HEK293T (cell line): ENCODE results near the gene TECTA.
A peak's percentile ranks its signal among the peaks of the same experiment; 100 is the strongest.

ENCODE experiments used
- CTCF ChIA-PET: fragments of 350-600 bp; formaldehyde crosslinking; extraction: SDS; loops from one replicate; lab custom pipeline; 2021; ENCODE audit warnings: antibody characterized with exemption, inconsistent platforms; lab: Yijun Ruan, JAX
- POLR2A ChIA-PET: fragments of 350-600 bp; formaldehyde crosslinking; extraction: SDS; loops from one replicate; lab custom pipeline; 2020; ENCODE audit warnings: antibody characterized with exemption, inconsistent platforms; lab: Yijun Ruan, JAX
- DNase-seq: peaks from one replicate; pipeline ENCODE4 v3.0.0; 2012; ENCODE audit warnings: mixed read lengths; ENCODE audit errors: extremely low spot score
- ARNT ChIP-seq: fragments of 450-650 bp; IDR thresholded peaks from 2 replicates; pipeline ENCODE4 v1.6.1; 2017; ENCODE audit warnings: mild to moderate bottlenecking
- BHLHE40 ChIP-seq: fragments of 450-650 bp; IDR thresholded peaks from 2 replicates; pipeline ENCODE4 v1.6.1; 2016; ENCODE audit warnings: mild to moderate bottlenecking, moderate library complexity, borderline replicate concordance
- CTBP1 ChIP-seq: fragments of 450-650 bp; IDR thresholded peaks from 2 replicates; pipeline ENCODE4 v1.6.1; 2016; ENCODE audit warnings: borderline replicate concordance
- ELF4 ChIP-seq: fragments of 450-650 bp; IDR thresholded peaks from 2 replicates; pipeline ENCODE4 v1.6.1; 2017; ENCODE audit warnings: antibody characterized with exemption
- FOXA1 ChIP-seq: fragments of 450-650 bp; IDR thresholded peaks from 2 replicates; pipeline ENCODE4 v1.6.1; 2016; ENCODE audit warnings: mild to moderate bottlenecking
- FOXK2 ChIP-seq: fragments of 450-650 bp; IDR thresholded peaks from 2 replicates; pipeline ENCODE4 v1.6.1; 2016; ENCODE audit warnings: mild to moderate bottlenecking
- FOXM1 ChIP-seq: fragments of 450-650 bp; IDR thresholded peaks from 2 replicates; pipeline ENCODE4 v1.6.1; 2017; ENCODE audit warnings: mild to moderate bottlenecking, borderline replicate concordance
- HDGF ChIP-seq: fragments of 450-650 bp; IDR thresholded peaks from 2 replicates; pipeline ENCODE4 v1.6.1; 2017; ENCODE audit warnings: antibody characterized with exemption, borderline replicate concordance
- L3MBTL2 ChIP-seq: fragments of 450-650 bp; conservative IDR thresholded peaks from 2 replicates; pipeline ENCODE4 v1.6.1; 2016; ENCODE audit warnings: mild to moderate bottlenecking
- LEF1 ChIP-seq: fragments of 450-650 bp; IDR thresholded peaks from 2 replicates; pipeline ENCODE4 v1.6.1; 2017; ENCODE audit warnings: mild to moderate bottlenecking, borderline replicate concordance
- NFRKB ChIP-seq: fragments of 450-650 bp; IDR thresholded peaks from 2 replicates; pipeline ENCODE4 v1.6.1; 2016; ENCODE audit warnings: mild to moderate bottlenecking, moderate library complexity
- SP1 ChIP-seq: fragments of 450-650 bp; IDR thresholded peaks from 2 replicates; pipeline ENCODE4 v1.6.1; 2017
- SUZ12 ChIP-seq: fragments of 450-650 bp; IDR thresholded peaks from 2 replicates; pipeline ENCODE4 v1.6.1; 2016; ENCODE audit warnings: mild to moderate bottlenecking
- TARDBP ChIP-seq: fragments of 450-650 bp; IDR thresholded peaks from 2 replicates; pipeline ENCODE4 v1.6.1; 2016
- ZNF384 ChIP-seq: fragments of 450-650 bp; IDR thresholded peaks from 2 replicates; pipeline ENCODE4 v1.6.1; 2016
- TF ChIP-seq, protein P1 (sequence below): fragments of 450-650 bp; IDR thresholded peaks from 2 replicates; pipeline ENCODE4 v1.6.1; 2016

Gene TECTA

GRCh38 chr11:121191818-121192217, 90.8 kb downstream of the TECTA start:
- TF ChIP-seq BHLHE40 (no peak), ELF4 (no peak), SUZ12 (no peak), FOXM1 (no peak), NFRKB (no peak), LEF1 (no peak), ZNF384 (no peak), SP1 (no peak), HDGF (no peak), FOXK2 (no peak), TARDBP (no peak), CTBP1 (no peak), ARNT (no peak), FOXA1 (no peak), L3MBTL2 (no peak)
- TF ChIP-seq, protein P1, sequence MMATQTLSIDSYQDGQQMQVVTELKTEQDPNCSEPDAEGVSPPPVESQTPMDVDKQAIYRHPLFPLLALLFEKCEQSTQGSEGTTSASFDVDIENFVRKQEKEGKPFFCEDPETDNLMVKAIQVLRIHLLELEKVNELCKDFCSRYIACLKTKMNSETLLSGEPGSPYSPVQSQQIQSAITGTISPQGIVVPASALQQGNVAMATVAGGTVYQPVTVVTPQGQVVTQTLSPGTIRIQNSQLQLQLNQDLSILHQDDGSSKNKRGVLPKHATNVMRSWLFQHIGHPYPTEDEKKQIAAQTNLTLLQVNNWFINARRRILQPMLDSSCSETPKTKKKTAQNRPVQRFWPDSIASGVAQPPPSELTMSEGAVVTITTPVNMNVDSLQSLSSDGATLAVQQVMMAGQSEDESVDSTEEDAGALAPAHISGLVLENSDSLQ = no peak
- POLR2A ChIA-PET = interaction anchor here (0.8 kb wide), 1 partner anchor 45 kb away, joined by 3 read pairs; no protein-coding TSS in a partner anchor
- DNase-seq = no peak
- CTCF ChIA-PET = no interaction called here

GRCh38 chr11:121194731-121195596, 93.9 kb downstream of the TECTA start:
- ChIA-PET POLR2A (interaction anchor here (0.5 to 0.6 kb wide), 2 partner anchors 46 to 286 kb away, joined by 3 read pairs; no protein-coding TSS in a partner anchor), CTCF (interaction anchor here (0.6 to 1.6 kb wide), 26 partner anchors 9 to 687 kb away, joined by 3 to 10 read pairs (median 3); no protein-coding TSS in a partner anchor)
- DNase-seq = peak; percentile 69
- TF ChIP-seq FOXM1 (no peak), HDGF (no peak), LEF1 (no peak), TARDBP (no peak), ZNF384 (no peak), ELF4 (no peak), SP1 (no peak), BHLHE40 (no peak), FOXK2 (no peak), FOXA1 (no peak), L3MBTL2 (no peak), ARNT (no peak), SUZ12 (no peak), CTBP1 (no peak)
- TF ChIP-seq, protein P1 = no peak

DNA sequence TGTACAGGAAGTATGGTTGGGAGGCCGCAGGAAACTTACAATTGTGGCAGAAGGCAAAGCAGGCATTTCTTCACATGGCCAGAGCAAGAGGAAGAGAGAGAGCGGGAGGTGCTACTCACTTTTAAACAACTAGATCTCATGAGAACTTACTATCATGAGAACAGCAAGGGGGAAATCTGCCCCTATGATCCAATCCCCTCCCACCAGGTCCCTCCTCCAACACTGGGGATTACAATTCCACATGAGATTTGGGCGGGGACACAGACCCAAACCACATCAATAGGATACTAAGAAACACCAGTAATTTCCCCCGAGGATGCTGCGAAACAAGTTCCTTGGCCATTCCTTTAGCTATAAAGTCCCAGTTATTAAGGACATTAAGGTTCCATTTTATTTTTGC, 97.4 kb downstream of the TECTA start:
- CTCF ChIA-PET = interaction anchor here (0.6 to 1.4 kb wide), 3 partner anchors 14 to 687 kb away, joined by 3 to 4 read pairs (median 4); partner anchors contain the start of gene GRIK4
- TF ChIP-seq L3MBTL2 (no peak), FOXM1 (no peak), BHLHE40 (no peak), CTBP1 (no peak), TARDBP (no peak), ELF4 (no peak), FOXK2 (no peak)
- DNase-seq = no peak
- POLR2A ChIA-PET = no interaction called here

DNA sequence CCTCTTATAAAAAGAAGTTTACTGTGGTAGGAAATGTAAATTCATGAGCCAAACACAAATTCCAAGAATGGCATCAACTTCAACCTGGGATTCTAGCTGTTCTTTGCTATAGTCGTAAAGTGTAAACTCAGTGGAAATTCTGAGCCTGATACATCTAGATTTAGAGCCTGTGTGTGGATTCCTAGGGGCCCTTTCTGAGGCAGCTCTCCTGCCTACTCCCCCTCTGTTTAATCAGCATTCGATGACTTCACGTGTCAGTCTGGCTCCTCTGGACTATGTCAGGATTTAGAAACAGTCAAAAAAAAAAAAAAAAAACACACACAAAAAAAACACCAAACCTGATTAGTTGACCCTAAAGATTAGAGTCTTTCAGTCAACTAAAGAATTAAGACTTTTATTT, 98.5 kb downstream of the TECTA start:
- ChIA-PET POLR2A (interaction anchor here (1.6 kb wide), 1 partner anchor 37 kb away, joined by 5 read pairs; no protein-coding TSS in a partner anchor), CTCF (no interaction called here)
- no peak for DNase-seq
- TF ChIP-seq CTBP1 (no peak), TARDBP (no peak), HDGF (no peak), ZNF384 (peak; percentile 50), FOXA1 (no peak), ELF4 (no peak), LEF1 (no peak), SP1 (no peak), FOXK2 (no peak), NFRKB (no peak), SUZ12 (no peak), ARNT (no peak), BHLHE40 (no peak), L3MBTL2 (no peak)
- TF ChIP-seq, protein P1 = peak; percentile 32; the same call in 1 of the 2 replicates

- CTCF ChIA-PET = interaction anchor here (1.7 kb wide), 1 partner anchor 12 kb away, joined by 4 read pairs; no protein-coding TSS in a partner anchor
- POLR2A ChIA-PET = interaction anchor here (1.6 kb wide), 1 partner anchor 31 kb away, joined by 4 read pairs; no protein-coding TSS in a partner anchor
- TF ChIP-seq LEF1 (no peak), ELF4 (no peak), ARNT (peak; percentile 51; the same call in 1 of the 2 replicates), CTBP1 (peak; percentile 76; the same call in 1 of the 2 replicates), TARDBP (no peak), FOXK2 (0 out of 2 replicates have a peak, but pooled peaks have one; percentile 48), HDGF (no peak), ZNF384 (peak; percentile 75; the same call in 1 of the 2 replicates), BHLHE40 (no peak), L3MBTL2 (no peak)
- TF ChIP-seq, protein P1 = peak; percentile 89
- no peak for DNase-seq
These were observed 105.8 kb downstream of the TECTA start for GRCh38 chr11:121206810-121207209.
